ENCODE results near the gene ITPR1.
A peak's percentile ranks its signal among the peaks of the same experiment; 100 is the strongest.

Gene ITPR1

GRCh38 chr3:4729061-4729973 is 236.2 kb downstream of the ITPR1 start:
- DNase-seq, result no peak

GRCh38 chr3:4730719-4731118 is 237.6 kb downstream of the ITPR1 start:
- no peak for DNase-seq

- DNase-seq, result no peak
These were observed 238.5 kb downstream of the ITPR1 start for GRCh38 chr3:4731543-4732111.

DNA sequence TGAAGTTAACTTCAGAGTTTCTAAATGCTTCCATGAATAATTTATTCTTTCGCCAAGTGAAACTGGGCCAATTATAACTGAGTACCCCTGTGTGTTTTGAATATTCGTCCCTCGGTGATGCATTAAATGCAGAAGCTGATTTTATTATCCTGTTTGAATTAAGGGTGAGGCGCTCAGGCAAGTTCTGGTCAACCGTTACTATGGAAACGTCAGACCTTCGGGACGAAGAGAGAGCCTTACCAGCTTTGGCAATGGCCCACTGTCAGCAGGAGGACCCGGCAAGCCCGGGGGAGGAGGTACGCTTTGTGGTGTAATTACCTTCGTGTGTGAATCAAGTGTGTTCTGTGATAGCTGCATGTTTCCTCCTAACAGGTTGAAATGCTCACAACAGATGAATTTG is 239.8 kb downstream of the ITPR1 start:
- no peak for DNase-seq

DNA sequence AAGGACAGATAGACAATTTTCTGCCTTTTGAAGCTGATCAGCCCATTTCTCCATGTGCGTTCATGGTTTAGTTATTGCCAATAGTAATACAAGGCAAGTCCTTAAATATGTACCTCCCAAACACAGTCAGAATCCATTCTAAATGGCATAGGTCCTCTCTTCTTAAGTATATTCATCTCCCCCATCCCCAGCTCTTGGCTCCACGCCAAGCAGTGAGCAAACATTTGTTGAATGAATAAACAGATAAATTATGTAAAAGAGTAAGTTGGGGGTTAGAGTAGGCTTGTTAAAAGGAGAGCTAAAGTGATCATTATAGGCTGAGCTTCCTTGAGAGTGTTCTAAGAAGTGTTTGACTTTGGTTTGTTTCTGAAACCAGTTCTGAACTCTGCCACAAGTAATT is 241.3 kb downstream of the ITPR1 start:
- no peak for DNase-seq

- DNase-seq, result no peak
These were observed 242.1 kb downstream of the ITPR1 start for GRCh38 chr3:4735243-4735642.

GRCh38 chr3:4736284-4736861 is 243.2 kb downstream of the ITPR1 start:
- DNase-seq, result peak in 1 of 6 experiments; percentile 9

DNA sequence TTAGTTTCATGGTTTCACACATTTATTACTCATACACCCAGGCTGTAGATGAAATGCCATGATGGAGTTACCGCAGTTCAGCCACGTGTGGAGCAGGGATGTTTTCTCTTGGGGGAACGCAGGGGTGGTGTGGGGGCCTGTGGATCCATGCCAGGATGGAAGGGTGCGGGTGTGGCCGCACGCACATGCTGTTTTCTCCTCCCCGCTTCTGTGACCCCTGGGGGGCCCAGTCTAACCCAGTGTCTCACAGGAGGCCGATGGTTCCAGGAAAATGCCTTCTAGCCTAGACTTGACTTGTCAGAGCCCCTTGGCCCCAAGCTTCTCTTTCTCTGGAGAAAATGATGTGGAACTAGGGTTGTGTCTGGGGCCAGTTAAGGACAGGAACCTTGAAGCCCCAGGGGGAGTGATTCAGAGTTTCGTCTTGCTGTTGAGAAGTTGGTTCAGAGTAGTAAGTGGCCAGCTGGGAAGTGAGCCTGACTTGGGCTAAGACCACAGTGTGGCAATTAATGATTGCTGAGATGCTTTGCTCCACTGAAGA is 245.7 kb downstream of the ITPR1 start:
- DNase-seq, result no peak

DNA sequence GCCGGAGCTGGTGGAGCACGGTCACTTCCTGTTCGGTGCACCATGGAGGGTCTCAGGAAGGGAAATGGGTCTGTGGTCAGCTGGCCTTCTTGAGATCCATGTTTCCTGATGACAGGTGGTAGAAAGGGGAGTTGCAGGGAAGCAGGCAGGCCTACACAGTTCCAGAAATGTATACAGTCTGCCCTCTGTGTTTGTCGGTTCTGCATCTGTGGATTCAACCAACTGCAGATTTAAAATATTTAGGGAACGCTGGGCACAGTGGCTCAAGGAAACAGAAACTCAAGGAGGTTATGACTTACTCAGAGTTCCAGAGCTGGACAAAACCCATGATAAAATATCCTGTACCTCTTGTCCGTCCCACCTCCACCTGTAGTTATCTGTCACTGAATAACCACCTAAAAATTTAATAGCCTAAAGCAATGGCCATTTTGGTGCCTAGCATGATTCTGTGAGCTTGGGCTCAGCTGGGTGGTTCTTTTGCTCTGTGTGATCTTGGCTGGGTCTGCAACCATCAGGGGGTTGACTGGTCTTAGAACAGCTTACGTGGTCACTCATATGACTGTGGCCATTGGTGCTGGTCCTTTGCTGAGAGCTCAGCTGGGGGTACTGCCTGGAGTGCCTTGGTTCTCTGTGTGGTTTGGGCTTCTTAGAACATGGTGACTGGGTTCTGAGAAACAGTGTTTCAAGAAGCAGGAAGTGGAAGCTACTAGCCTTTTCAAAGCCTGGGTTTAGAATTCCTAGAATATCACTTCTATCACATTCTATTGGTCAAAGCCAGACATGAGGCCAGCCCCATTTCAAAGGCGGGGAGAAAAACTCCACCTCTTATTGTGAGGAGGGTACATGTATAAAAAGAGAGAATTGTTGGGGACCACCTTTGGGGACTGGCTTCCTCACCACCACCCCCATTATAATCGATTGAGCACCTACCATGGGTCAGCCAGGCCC is 246.4 kb downstream of the ITPR1 start:
- DNase-seq, result no peak

- no peak for DNase-seq
These were observed 247.4 kb downstream of the ITPR1 start for GRCh38 chr3:4740397-4741105.

- DNase-seq, result no peak
These were observed 247.9 kb downstream of the ITPR1 start for GRCh38 chr3:4741106-4741403.

GRCh38 chr3:4741404-4742307 is 248.5 kb downstream of the ITPR1 start:
- DNase-seq, result no peak

GRCh38 chr3:4742359-4742758 is 249.2 kb downstream of the ITPR1 start:
- DNase-seq, result no peak

GRCh38 chr3:4743371-4743770 is 250.2 kb downstream of the ITPR1 start:
- no peak for DNase-seq

DNA sequence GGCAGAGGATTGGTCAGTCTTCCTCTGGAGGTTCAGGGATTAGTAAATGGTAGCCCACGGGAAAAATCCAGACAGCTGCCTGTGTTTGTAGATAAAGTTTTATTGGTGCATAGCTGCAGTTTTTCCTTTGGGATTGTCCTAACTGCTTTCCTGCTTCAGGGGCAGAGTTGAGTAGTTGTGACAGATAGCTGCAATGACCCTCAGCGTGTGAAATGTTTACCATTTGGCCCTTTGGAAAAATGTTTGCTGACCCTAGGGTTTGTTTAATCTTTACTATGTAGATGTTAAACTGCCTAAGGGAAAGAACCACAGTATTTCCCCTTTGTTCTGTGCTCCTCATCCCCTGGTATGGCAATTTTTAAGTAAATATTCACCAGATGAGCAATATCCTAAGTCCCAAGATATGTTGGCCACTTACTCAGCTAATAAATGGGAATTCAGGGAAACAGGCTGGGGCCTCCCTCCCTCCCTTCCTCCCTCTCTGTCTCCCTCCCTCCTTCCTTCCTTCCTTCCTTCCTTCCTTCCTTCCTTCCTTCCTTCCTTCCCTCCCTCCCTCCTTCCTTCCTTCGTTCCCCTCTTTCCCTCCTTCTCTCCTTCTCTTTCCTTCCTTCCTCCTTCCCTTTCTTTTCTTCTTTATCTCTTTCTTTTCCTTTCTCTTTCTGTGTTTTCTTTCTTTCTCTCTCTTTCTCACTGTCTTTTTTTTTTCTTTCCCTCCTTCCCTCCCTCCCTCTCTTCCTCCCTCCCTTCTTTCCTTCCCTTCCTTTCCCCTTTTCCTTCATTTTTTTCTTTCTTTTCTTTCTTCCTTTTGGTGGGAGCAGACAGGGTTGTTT is 251.5 kb downstream of the ITPR1 start:
- DNase-seq, result no peak

DNA sequence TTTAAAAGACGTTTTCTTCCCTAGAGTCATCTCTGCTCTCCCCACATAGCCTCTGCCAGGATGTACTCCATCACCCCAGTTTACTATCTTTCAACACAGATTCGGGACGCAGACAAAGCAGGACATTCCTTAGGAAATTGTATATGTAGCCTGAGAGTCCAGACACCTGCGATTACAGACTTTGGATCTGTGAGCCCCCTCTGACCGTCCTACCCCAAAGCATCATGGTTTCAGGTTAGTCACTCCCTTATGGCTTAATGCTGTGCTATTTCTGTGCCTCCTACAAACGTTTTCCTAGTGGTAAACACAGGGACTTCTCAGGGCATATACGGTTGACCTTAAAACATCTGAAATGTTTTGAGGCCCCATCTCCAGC is 252.1 kb downstream of the ITPR1 start:
- no peak for DNase-seq

DNA sequence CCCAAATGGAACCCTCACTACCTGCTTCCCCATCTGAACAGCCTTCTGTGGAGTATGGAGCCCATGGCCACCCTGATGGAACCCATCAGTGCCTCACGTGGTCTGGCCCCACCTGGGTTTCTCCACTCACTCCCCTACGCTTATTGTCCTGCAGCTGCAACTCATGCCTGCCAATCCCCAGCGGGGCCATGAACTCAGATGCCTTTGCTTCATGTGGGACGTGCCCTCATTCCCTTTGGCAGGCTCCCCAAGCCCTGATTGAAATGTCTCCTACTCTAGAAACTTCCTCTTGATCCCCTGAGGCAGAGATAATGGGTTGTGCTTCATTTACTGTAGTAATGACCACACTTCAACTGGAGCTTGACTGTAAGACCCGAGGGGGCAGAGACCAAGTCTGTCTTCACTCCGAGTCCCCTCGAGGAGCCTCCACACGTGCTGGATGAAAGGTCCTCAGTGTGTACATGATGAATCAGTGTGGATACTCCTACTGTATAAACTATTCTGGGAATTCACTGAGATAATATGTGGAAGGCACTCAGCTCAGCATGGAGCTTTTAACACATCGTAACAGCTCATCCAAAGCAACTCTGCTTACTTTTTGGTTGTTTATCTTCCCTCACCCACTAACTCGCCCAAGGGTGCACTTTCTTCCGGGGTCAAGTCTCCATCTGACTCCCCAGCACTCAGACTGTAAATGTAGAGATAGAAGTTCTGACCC is 253.3 kb downstream of the ITPR1 start:
- no peak for DNase-seq

DNA sequence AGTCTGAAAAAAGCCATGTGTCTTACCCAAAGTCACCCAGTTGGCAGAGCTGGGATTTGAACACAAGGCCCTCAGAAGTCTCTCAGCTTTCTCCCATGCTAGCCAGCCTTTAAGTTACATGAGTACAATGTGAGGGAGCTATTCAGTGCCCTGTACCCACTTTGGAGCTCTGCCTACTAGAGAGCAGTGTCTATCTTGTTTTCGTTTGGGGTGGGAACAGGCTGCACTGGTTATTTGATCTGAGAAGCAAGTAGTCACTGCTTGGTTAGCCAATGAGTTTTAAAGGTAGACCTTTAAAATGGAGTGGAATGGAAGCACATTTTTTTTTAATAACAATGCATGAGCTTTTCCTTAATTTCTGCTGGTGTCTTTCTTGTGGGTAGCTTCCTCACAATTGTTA is 255.0 kb downstream of the ITPR1 start:
- no peak for DNase-seq

GRCh38 chr3:4748701-4749378 is 255.7 kb downstream of the ITPR1 start:
- no peak for DNase-seq
